HG03025 (cell line): ENCODE data around the gene ZFAND4.
A peak's percentile ranks its signal among the peaks of the same experiment; 100 is the strongest.
"Not testable (repeated sequence)": the region's sequence is repeated elsewhere in the genome, so short reads cannot be mapped to it uniquely, and the experiment has no call there.

Experiments used
- ATAC-seq: cut with Tn5 transposase; IDR thresholded peaks from one replicate; pipeline ENCODE4 v1.9.1; 2021; ENCODE audit warnings: mild to moderate bottlenecking, moderate library complexity; ENCODE audit not compliant: unreplicated experiment, low FRiP score

Gene ZFAND4

DNA sequence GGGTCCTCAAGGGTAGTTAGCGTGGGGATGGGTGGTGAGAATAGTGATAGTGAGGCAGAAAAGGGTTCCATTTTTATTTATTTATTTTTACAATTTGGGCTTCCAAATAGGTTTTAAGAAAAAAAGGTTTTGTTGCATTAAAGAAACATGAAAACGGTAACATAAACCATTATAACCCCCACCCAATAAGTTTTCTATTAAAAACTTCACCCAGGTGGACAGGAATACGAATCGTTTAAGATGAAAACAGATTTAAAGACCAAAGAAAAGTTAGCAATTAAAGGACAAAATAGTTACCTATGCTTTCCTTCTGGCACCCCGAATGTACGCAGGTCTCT lies 78.7 kb downstream of the ZFAND4 start:
- no peak for ATAC-seq

DNA sequence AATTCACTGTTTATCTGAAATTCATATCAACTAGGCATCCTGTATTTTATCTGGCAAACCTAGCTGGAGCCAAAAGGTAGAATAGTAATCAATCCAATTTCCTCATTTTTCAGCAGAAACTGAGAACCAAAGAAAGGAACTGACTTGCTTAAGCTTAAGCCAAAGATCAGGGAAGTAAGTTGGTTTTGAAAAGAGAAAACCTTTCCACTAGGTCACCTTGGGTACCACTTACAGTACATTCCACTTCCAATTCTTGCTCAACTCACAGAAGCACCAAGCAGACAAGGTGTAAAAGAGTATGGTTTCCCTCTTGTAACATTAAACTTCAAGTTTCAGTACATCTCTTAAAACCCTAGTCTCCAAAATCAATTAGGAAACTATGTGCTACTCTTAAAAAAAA lies 79.6 kb downstream of the ZFAND4 start:
- ATAC-seq = no peak

DNA sequence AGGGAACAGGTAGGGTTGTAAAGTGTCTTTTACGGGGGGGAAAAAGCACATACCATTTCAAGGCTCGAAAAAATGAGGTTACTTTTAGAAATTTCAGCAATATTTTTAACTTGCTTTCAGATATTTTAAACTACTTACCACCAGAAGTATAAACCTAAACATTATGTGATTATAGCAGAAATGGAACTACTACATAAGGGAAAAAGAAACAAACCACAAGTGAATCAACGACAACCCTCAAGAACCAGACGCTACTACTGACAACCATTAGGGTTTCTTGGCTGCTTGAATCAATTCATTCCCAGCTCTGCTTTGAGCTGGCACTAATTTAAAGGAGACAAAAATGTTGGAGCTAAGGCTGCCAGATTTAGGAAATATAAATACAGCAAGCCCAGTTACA lies 80.1 kb downstream of the ZFAND4 start:
- no peak for ATAC-seq

DNA sequence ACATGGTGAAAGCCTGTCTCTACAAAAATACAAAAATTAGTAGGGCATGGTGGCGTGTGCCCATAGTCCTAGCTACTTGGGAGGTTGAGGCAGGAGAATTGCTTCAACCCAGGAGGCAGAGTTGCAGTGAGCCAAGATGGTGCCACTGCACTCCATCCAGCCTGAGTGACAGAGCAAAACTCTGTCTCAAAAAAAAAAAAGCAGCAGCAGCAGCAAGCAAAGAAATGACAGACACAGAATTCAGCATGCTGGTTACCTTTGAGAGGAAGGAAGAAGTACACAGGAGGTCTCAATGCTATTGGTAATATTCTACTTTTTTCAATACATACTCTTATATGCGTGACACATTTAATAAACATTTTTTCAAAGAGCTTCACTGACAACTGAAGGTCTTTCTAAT lies 81.3 kb downstream of the ZFAND4 start:
- no peak for ATAC-seq

DNA sequence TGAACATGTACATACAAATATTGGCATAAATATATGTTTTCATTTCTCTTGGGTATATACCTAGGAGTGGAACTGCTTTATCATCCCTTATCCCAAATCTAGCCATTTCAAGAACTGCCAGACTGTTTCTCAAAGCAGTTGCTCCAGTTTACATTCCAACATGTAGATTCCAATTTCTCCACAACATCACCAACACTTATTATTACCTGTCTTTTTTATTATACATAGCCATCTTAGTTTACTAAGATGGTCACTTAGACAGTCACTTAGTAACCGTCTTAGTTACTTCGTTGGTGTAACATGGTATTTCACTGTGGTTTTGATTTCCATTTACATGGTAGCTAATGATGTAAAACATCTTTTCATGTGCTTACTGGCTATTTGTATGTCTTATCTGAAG lies 82.7 kb downstream of the ZFAND4 start:
- ATAC-seq = no peak

DNA sequence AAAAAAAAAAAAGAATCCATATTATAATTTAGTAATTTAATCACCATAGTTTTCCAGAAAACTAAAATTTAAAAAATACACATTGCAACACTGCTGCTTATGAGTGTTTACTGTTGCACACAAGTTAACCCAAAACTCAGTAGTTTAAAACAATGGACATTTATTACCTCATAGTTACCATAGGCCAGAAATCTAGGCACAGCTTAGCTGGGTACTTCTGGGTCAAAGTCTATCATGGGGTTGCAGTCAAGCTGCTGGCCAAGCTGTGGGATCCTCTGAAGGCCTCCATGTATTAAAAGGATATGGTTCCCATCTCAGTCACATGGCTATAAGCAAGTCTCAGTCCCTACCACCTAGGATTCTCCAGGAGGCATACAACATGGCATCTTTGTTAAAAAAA lies 83.6 kb downstream of the ZFAND4 start:
- no peak for ATAC-seq

DNA sequence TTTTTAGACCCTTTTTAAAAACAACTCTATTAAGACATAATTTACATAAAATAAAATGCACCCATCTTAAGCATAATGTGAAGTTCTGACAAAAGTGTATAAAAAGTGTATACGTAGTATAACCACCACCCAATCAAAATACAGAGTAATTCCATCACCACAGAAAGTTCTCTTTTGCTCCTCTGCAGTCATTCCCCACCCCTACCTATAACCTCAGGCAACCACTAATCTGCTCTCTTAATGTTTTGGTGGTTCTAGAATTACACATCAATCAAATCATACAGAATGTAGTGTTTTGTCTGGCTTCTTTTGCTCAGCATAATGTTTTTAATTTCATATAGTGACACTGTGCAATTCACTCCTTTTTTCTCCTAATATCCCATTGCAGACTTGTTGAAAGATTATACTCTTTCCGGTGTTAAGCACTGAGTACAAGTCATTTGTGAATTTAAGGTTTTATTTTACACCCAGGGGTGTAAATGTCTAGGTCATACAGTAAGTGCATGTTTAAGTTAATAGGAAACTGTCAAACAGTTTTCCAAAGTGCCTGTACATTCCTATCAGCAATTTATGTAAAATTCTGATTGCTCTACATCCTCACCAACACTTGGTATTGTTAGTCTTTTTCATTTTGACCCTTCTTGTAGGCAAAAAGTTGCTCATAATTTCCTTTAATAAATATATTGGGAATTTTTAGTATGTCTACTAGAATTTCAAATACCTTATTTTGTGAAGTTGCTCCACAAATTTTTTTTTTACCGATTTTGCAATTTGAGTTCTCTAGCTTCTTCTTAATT lies 86.3 kb downstream of the ZFAND4 start:
- ATAC-seq = no peak

DNA sequence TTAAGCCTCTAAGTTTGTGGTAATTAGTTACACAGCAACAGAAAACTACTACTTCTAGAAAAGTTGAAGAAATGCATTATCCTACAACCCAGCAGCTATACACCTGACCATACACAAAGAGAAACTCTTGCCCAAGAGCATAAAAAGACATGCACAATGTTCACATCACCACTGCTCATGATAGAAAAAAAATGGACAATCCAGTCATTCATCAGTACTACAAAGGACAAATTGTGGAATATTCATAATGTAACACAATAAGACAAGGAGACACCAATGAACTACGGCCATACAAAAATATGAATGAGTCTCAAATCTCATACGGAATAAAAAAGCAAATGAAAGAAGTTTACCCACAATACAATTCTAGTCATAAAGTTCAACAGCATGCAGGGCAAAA lies 87.4 kb downstream of the ZFAND4 start:
- no peak for ATAC-seq

DNA sequence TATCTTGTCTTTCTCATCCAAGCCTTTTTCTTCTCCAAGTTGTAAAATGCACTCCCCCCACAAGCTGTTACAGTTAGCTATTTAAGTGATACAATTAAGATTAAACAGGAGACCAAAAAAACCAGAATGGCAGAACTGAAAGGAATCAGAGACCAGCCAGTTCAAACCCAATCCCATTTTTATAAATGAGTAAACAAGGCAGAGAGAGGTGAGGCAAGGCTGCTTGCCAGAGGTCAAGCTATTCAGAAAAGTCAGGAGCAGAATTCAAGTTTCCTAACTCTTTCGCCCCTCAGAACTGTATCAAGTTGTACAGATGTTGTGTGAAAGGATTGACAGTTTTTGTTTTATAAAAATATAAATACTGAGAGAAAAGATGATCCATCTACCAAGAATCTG lies 90.2 kb downstream of the ZFAND4 start:
- ATAC-seq = no peak

DNA sequence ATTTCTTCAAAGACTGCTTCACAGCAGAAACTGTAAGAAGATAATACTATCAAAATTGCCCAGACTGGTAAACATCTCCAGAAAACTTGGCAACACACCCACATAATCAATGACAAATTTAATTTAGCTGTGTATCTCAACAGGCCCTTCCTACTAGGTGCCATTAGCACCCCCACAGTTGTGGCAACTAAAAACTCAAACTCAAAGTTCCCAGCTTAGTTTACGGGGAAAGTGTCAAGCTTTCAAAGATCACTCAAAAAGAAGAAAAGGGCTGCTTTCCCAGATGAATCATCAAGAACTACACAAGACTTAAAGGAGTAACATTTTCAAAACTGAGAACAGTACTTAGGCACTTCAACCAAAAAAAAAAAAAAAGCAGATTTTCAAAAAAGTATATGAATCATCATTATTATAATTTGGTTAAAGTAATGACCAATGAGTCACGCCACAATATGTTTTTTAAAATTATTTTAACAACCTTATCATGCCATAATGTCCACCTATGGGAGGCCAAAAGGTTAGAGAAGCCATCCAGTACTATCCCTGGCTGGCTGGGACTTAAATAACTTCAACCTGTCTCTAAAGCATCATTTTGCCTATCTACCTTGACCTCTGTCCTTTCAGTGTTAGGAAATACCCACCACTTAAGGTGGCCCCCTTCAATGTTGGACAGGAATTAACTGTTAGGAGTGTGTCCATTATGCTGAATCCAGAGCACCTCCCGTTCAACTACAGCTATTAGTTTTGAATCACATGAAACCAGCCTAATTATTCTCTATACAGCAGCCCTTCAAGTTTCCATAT lies 90.8 kb downstream of the ZFAND4 start:
- no peak for ATAC-seq

DNA sequence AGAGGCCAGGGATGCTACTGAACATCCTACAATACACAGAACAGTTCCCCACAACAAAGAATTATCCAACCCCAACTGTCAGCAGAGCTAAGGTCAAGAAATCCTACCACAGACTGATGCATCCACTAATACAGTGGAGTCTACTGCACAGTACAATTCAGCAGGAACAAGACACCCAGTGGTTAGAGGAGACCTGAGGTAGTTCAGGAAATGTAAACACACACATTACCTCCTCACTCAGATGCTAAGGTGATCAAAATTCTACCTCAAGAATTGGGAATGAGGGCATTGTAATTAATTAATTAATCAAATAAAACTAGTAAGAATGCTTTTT lies 91.4 kb downstream of the ZFAND4 start:
- ATAC-seq = peak; percentile 32

DNA sequence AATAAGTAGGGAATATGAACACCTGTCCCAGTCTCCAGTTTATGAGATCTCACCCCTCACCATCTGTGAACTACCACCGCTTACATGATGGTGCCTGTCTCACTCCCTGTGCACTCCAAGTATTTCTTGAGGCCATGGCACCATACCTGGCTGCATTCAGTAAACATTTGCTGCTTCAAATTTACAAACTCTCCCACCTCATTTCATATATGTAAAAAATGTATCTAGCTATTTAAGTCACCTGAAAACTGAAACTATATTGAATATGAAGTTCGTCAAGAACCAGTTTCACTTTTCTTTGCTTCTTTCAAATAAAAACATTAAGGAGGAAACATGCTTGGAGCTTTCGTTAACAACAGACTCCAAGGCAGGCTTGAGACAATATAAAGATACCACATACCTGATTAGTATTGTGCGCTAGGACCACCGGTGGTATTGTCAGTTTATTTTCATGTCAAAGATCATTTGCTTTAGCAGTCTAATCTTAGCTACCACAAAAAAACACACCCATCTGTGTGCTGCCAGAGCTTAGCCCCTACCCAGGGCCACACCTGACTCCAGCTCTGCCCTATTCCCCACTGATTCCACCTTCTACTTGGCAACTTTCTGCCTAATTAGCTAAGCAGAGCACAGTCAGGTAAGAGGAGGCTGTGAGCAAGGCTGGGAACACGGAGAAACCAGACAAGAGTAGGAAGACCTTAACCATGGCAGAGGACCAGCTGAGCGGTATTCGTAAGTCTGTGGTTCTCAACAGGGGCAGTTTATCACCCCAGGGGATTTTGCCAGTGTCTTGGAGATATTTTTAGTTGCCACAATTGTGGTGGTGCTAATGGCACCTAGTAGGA lies 92.0 kb downstream of the ZFAND4 start:
- peak; percentile 69 for ATAC-seq

DNA sequence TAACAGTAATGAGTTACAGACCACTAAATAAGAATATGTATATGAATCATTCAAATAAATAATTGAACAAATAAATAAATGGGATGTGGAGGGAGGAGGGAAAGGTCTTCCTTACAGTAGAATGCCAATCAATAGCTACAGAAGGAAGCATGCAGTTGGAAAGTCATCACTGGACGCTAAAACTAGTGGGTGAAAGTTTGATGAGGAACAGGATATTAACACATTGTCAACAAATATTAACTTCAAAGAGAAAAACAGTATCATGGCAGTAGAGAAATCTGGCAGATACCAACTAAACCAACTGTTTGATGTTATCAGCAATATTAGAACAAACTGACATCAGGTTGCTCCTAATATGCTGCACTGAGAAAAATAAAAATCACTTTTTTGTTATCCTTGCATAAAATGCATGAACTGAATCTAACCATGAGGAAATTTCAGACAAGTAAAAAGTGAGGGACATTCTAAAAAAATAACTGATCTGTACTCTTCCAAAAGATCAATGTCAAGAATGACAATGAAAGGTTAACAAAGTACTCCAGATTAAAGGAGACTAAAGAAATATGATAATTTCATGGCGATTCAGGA lies 94.1 kb downstream of the ZFAND4 start:
- no peak for ATAC-seq

DNA sequence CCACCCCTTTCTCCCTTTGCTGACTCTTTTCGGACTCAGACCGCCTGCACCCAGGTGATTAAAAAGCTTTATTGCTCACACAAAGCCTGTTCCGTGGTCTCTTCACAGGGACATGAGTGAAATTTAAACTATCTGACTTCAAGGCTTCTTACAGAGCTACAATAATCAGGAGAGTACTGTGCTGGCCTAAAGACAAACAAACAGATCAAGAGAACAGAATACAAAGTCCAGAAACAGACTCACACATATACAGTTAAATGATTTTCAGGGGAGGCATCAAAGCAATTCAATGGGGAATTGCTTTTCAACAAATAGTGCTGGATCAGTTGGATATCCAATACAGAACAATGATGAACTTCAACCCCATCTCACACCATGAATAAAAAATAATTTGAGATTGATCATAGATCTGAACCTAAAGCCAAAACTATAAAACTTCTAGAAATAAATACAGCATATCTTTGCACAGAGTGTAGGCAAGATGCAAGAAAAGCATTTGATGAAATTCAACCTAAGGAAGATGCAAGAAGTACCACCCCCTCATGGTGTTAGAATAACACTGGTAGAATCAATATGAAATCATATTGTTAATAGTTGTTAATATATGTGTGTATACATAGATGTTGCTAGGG lies 96.5 kb downstream of the ZFAND4 start:
- no peak for ATAC-seq

DNA sequence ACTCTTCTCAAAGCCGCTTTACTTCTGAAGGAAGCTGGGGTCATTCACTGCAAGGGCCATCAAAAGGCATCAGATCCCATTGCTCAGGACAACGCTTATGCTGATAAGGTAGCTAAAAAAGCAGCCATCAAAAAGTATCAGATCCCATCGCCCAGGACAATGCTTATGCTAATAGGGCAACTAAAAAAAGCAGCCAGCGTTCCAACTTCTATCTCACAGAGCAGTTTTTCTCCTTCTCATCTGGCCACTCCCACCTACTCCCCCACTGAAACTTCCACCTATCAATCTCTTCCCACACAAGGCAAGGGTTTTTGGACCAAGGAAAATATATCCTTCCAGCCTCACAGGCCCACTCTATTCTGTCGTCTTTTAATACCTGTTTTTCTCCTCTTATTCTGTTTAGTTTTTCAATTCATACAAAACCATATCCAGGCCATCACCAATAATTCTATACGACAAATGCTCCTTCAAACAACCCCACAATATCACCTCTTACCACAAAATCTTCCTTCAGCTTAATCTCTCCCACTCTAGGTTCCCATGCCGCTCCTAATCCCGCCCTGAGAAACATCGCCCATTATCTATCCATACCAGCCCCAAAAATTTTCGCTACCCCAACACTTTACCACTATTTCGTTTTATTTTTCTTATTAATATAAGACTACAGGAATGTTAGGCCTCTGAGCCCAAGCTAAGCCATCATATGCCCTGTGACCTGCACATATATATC lies 97.4 kb downstream of the ZFAND4 start:
- not testable (repeated sequence) for ATAC-seq

DNA sequence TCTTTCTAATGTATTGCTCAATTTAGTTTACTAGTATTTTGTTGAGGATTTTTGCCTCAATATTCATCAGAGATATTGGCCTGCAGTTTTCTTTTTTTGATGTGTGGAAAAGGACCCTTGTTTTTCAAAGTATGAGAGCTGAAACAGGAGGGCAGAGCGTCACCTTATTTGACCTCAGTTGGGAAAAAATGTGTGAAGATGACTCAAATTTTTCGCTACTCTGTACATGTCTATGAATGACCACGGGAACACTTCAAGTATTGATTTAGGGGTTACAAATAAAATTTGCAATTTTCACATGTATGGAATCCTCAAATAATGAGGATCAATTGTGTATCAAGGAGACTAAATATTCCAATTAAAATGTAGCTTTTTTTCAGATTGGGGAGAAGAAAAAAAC lies 103.1 kb downstream of the ZFAND4 start:
- ATAC-seq = no peak

DNA sequence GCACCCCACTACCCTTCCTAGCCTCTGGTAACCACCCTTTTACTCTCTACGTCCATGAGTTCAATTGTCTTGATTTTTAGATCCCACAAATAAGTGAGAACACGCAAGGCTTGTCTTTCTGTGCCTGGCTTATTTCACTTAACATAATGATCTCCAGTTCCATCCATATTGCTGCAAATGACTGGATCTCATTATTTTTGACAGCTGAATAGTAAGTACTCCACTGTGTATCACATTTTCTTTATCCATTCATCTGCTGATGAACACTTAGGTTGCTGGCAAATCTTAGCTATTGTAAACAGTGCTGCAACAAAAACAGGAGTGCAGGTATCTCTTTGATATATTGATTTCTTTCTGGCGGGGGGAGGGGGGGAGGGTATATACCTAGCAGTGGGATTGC lies 106.2 kb downstream of the ZFAND4 start:
- no peak for ATAC-seq
